Psoas muscle (tissue), 8 donors: ENCODE measurements around the gene OR2A5. TPM values are rescaled to one million over a fixed set of nuclear protein-coding genes. Genes with fewer than 3 reads are reported as not detected.
"Not testable (repeated sequence)": the region's sequence is repeated elsewhere in the genome, so short reads cannot be mapped to it uniquely, and the experiment has no call there.

ENCODE experiments used
- ATAC-seq, 4 donors: fragments of 200-7000 bp; cut with Tn5 transposase; one replicate each; pipeline ENCODE4 v1.9.1; 2020; ENCODE audit warnings: moderate library complexity in 3 of 4, mild to moderate bottlenecking in 2 of 4
- DNase-seq, 2 donors: peaks; one replicate each; pipeline ENCODE4 v3.0.0-alpha.2; 2020
- H3K27ac ChIP-seq: fragments of 200-600 bp; one replicate; pipeline ENCODE4 v1.8.0; 2022
- H3K27me3 ChIP-seq, 3 donors: fragments of 200-600 bp in 1 of 3; one replicate each; pipeline versions ENCODE4 v1.6.1 to v1.8.0; 2013 to 2022; ENCODE audit warnings: low read length in 2 of 3, mild to moderate bottlenecking in 2 of 3, moderate library complexity in 1 of 3; ENCODE audit not compliant: insufficient read depth in 3 of 3
- H3K36me3 ChIP-seq, 2 donors: fragments of 200-600 bp in 1 of 2; one replicate each; pipeline versions ENCODE4 v1.6.1 to v1.8.0; 2013 to 2022; ENCODE audit warnings: low read depth in 1 of 2, mild to moderate bottlenecking in 1 of 2, moderate library complexity in 1 of 2; ENCODE audit not compliant: insufficient read depth in 1 of 2
- H3K4me1 ChIP-seq: fragments of 200-600 bp; one replicate; pipeline ENCODE4 v1.8.0; 2022
- H3K4me3 ChIP-seq: fragments of 200-600 bp; one replicate; pipeline ENCODE4 v1.8.0; 2022; ENCODE audit warnings: mild to moderate bottlenecking
- H3K9me3 ChIP-seq: fragments of 200-600 bp; one replicate; pipeline ENCODE4 v1.8.0; 2022
- CTCF ChIP-seq: fragments of 200-600 bp; IDR thresholded peaks from one replicate; pipeline ENCODE4 v1.8.0; 2022; ENCODE audit warnings: antibody characterized with exemption
- WGBS, 3 donors: extraction: QIAGEN DNeasy Blood & Tissue Kit; methylation state at CpG; one replicate each; pipeline versions ENCODE4 v1.1.6 to v1.1.7; 2013; 5-methylcytosine and 5-hydroxymethylcytosine counted together
- intact Hi-C, 2 donors: fragments of 100-400 bp; cut with DNase I; formaldehyde crosslinking; loops; one replicate each; pipeline versions ENCODE4 v1.11.0 to v1.14.2; 2022
- polyA plus RNA-seq, 3 donors: library from polyadenylated mRNA; stranded (reverse); fragments of 200-250 nt; gene quantifications; one replicate each; pipeline ENCODE4 v1.2.3, GENCODE V29; 2013
- total RNA-seq, 4 donors: library from RNA; stranded (reverse); fragmentation: NEBNext Ultra II Directional in 2 of 4; extraction: Animal tissue kit (Norgen Biotek cat#: 25700) in 2 of 4; gene quantifications; one replicate each; pipeline versions ENCODE4 v1.2.1 to v1.2.4, GENCODE V29; 2021 to 2023
- donor health status: healthy with polysubstance abuse.
- donor health status: DM: no; HTN: no; CAD: no; lungs with moderate emphysema.
- donor health status: Bipolar disorder and iron deficiency.
- donor health status: healthy.
- donor health status: DM: yes; HTN: yes; CAD: no.
- donor health status: DM: no; HTN: no; CAD: no.
- donor health status: DM: no; HTN: no; CAD: no.
- donor health status: DM: yes; HTN: yes; CAD: no.

OR2A5 gene
- total and polyA plus RNA-seq, 7 donors = not detected

DNA sequence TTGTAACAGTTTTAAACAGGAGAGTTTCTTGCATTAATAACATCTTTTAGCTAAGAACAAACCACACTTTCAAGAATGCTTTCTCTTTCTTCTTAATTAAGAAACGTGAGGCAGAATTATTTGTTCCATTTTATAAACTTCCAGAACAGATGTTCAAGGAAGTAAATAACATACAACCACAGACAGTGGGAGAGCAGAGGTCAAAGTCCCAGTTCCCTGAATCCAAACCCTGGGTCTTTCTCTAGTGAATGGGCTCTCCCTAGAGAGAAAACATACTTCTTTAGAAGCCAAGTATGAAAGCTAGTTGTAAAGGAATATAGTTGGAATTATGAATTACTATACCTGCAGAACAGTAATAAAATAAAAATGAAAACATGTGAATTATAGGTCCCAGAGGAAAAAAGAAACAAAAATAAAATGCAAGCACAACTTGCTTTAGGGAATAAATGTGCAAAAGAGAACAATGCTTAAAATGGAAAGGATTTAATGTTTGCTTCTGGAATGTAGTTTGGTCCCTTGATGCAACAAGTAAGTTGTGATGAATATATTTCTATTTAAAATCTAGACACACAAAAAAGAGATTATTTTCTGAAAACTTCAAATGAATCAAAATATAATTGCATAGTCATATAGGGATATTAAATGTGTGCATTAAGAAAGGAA, 42.6 kb upstream of the OR2A5 start:
- DNase-seq (no peak), ATAC-seq (no peak)
- Histone ChIP-seq H3K4me1 (no peaks in the 10 kb centered on the region), H3K27me3 (no peaks in the 10 kb centered on the region), H3K27ac (no peak overlapping the region), H3K4me3 (no peak overlapping the region), H3K36me3 (no peaks in the 10 kb centered on the region), H3K9me3 (no peaks in the 10 kb centered on the region)
- intact Hi-C loops = no loop called here
- WGBS, 3 donors = 21 to 41% (median 28%) methylated on average over 1 of the region's 1 CpG
- TF ChIP-seq CTCF = no peak

DNA sequence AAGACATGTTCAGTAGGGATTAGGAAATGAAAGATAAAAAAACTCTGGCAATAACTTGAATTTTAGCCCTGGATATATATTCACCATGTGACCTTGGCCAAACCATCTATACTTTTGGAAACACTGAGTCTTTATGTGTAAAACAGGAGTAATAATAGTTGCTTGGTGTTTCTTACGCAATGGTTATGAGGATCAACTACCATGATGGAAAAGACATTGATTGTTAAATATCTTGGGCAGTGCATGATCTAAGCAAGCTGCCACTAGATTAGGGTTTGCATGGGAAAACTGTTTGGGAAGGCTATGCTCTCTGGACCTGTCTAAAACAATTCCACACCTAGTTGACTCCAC, 42.1 kb upstream of the OR2A5 start:
- Histone ChIP-seq H3K4me3 (no peak overlapping the region), H3K4me1 (no peaks in the 10 kb centered on the region), H3K9me3 (no peaks in the 10 kb centered on the region), H3K36me3 (no peaks in the 10 kb centered on the region), H3K27me3 (no peaks in the 10 kb centered on the region), H3K27ac (no peak overlapping the region)
- WGBS, 3 donors = 83 to 93% (median 88%) methylated on average over 1 of the region's 1 CpG
- intact Hi-C loops = no loop called here
- no peak for TF ChIP-seq CTCF
- DNase-seq (no peak), ATAC-seq (no peak)

DNA sequence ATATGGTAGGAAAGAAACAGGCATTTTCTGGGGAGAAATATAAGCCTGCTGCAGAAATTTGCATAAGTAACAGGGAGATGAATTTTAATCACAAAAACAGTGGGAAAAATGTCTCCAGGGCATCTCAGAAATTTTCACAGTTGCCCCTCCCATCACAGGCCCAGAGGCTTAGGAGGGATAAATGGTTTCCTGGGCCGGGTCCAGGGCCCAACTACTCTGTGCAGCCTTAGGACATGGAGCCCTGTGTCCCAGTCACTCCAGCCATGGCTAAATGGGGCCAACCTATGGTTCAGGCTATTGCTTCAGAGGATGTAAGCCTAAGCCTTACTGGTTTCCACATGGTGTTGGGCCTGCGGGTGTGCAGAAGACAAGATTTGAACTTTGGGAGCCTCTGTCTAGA, 39.4 kb upstream of the OR2A5 start:
- H3K27me3 ChIP-seq = no peaks in the 10 kb centered on the region
- intact Hi-C loops = no loop called here
- no peak for TF ChIP-seq CTCF
- WGBS, 3 donors = 73 to 87% (median 85%) methylated on average over 2 of the region's 2 CpGs
- H3K9me3 ChIP-seq = no peaks in the 10 kb centered on the region
- no peaks in the 10 kb centered on the region for H3K4me1 ChIP-seq
- H3K4me3 ChIP-seq = no peak overlapping the region
- no peaks in the 10 kb centered on the region for H3K36me3 ChIP-seq
- H3K27ac ChIP-seq = no peak overlapping the region
- ATAC-seq = no peak
- DNase-seq = no peak

DNA sequence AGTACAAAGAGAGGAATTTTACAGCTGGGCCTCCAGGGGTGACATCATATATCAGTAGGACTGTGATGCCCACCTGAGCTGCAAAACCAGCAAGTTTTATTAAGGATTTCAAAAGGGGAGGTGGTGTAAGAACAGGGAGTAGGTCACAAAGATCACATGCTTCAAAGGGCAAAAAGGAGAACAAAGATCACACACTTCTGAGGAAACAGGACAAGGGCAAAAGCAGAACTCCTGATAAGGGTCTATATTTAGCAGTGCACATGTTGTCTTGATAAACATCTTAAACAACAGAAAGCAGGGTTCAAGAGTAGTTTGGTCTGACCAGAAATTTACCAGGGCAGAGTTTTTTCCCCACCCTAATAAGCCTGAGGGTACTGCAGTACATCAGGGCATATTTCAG, 38.7 kb upstream of the OR2A5 start:
- H3K36me3 ChIP-seq, H3K4me1 ChIP-seq, ATAC-seq, H3K9me3 ChIP-seq, intact Hi-C loops, H3K27me3 ChIP-seq, H3K27ac ChIP-seq, DNase-seq, H3K4me3 ChIP-seq: not testable (repeated sequence)

GRCh38 chr7:144010821-144011220, 37.9 kb upstream of the OR2A5 start:
- H3K4me3 ChIP-seq, H3K9me3 ChIP-seq, H3K27ac ChIP-seq, intact Hi-C loops, ATAC-seq, DNase-seq, H3K27me3 ChIP-seq, H3K4me1 ChIP-seq, H3K36me3 ChIP-seq: not testable (repeated sequence)
- 26 to 50% (median 39%) methylated on average over 1 of the region's 1 CpG for WGBS, 3 donors
